ENCODE data around the gene PPP2R5A. TPM values are rescaled to one million over a fixed set of nuclear protein-coding genes. Genes with fewer than 3 reads are reported as not detected.
"Not testable (repeated sequence)": the region's sequence is repeated elsewhere in the genome, so short reads cannot be mapped to it uniquely, and the experiment has no call there.

The PPP2R5A gene
- total RNA-seq, 1 donor, result 56.6 TPM

- peaks cover 43% of the 10 kb centered on the region for H3K4me1 ChIP-seq (ENCODE audit: insufficient read depth, low read length)
- no peaks in the 10 kb centered on the region for H3K9me3 ChIP-seq (ENCODE audit: low read depth, low read length)
- peak overlapping the region; percentile 66 for H3K4me3 ChIP-seq (ENCODE audit: low read length)
- H3K27me3 ChIP-seq (ENCODE audit: insufficient read depth, low read length), result no peaks in the 10 kb centered on the region
Measured at GRCh38 chr1:212285685-212286555, 710 bp downstream of the PPP2R5A start.

- Histone ChIP-seq H3K9me3 (ENCODE audit: low read depth, low read length) (no peaks in the 10 kb centered on the region), H3K4me3 (ENCODE audit: low read length) (peak overlapping the region; percentile 66), H3K4me1 (ENCODE audit: insufficient read depth, low read length) (peaks cover 50% of the 10 kb centered on the region), H3K27me3 (ENCODE audit: insufficient read depth, low read length) (no peaks in the 10 kb centered on the region)
Measured at GRCh38 chr1:212286556-212287131, 1.4 kb downstream of the PPP2R5A start.

- H3K4me1 ChIP-seq (ENCODE audit: insufficient read depth, low read length), result peaks cover 54% of the 10 kb centered on the region
- peak overlapping the region; percentile 66 for H3K4me3 ChIP-seq (ENCODE audit: low read length)
- no peaks in the 10 kb centered on the region for H3K27me3 ChIP-seq (ENCODE audit: insufficient read depth, low read length)
- H3K9me3 ChIP-seq (ENCODE audit: low read depth, low read length), result no peaks in the 10 kb centered on the region
Measured at GRCh38 chr1:212287261-212287895, 2.2 kb downstream of the PPP2R5A start.

GRCh38 chr1:212287995-212288394, 2.8 kb downstream of the PPP2R5A start:
- not testable (repeated sequence) for H3K9me3 ChIP-seq (ENCODE audit: low read depth, low read length); H3K27me3 ChIP-seq (ENCODE audit: insufficient read depth, low read length)
- Histone ChIP-seq H3K4me3 (ENCODE audit: low read length) (peak overlapping the region; percentile 18), H3K4me1 (ENCODE audit: insufficient read depth, low read length) (peaks cover 60% of the 10 kb centered on the region)

- H3K27me3 ChIP-seq (ENCODE audit: insufficient read depth, low read length), result no peaks in the 10 kb centered on the region
- peaks cover 58% of the 10 kb centered on the region for H3K4me1 ChIP-seq (ENCODE audit: insufficient read depth, low read length)
- H3K9me3 ChIP-seq (ENCODE audit: low read depth, low read length), result no peaks in the 10 kb centered on the region
- H3K4me3 ChIP-seq (ENCODE audit: low read length), result no peak overlapping the region
Measured at GRCh38 chr1:212288615-212289014, 3.4 kb downstream of the PPP2R5A start.

GRCh38 chr1:212289262-212290077, 4.3 kb downstream of the PPP2R5A start:
- no peak overlapping the region for H3K4me3 ChIP-seq (ENCODE audit: low read length)
- no peaks in the 10 kb centered on the region for H3K27me3 ChIP-seq (ENCODE audit: insufficient read depth, low read length)
- H3K4me1 ChIP-seq (ENCODE audit: insufficient read depth, low read length), result peaks cover 49% of the 10 kb centered on the region
- no peaks in the 10 kb centered on the region for H3K9me3 ChIP-seq (ENCODE audit: low read depth, low read length)

- Histone ChIP-seq H3K9me3 (ENCODE audit: low read depth, low read length) (no peaks in the 10 kb centered on the region), H3K27me3 (ENCODE audit: insufficient read depth, low read length) (no peaks in the 10 kb centered on the region), H3K4me3 (ENCODE audit: low read length) (no peak overlapping the region), H3K4me1 (ENCODE audit: insufficient read depth, low read length) (peaks cover 57% of the 10 kb centered on the region)
Measured at GRCh38 chr1:212290608-212291007, 5.4 kb downstream of the PPP2R5A start.

GRCh38 chr1:212291505-212292134, 6.4 kb downstream of the PPP2R5A start:
- peaks cover 58% of the 10 kb centered on the region for H3K4me1 ChIP-seq (ENCODE audit: insufficient read depth, low read length)
- H3K4me3 ChIP-seq (ENCODE audit: low read length), result no peak overlapping the region
- H3K9me3 ChIP-seq (ENCODE audit: low read depth, low read length), result no peaks in the 10 kb centered on the region
- H3K27me3 ChIP-seq (ENCODE audit: insufficient read depth, low read length), result no peaks in the 10 kb centered on the region

GRCh38 chr1:212292250-212293105, 7.3 kb downstream of the PPP2R5A start:
- no peaks in the 10 kb centered on the region for H3K27me3 ChIP-seq (ENCODE audit: insufficient read depth, low read length)
- H3K9me3 ChIP-seq (ENCODE audit: low read depth, low read length), result no peaks in the 10 kb centered on the region
- H3K4me3 ChIP-seq (ENCODE audit: low read length), result no peak overlapping the region
- H3K4me1 ChIP-seq (ENCODE audit: insufficient read depth, low read length), result peaks cover 54% of the 10 kb centered on the region

GRCh38 chr1:212293579-212293978, 8.4 kb downstream of the PPP2R5A start:
- no peak overlapping the region for H3K4me3 ChIP-seq (ENCODE audit: low read length)
- no peaks in the 10 kb centered on the region for H3K9me3 ChIP-seq (ENCODE audit: low read depth, low read length)
- peaks cover 46% of the 10 kb centered on the region for H3K4me1 ChIP-seq (ENCODE audit: insufficient read depth, low read length)
- H3K27me3 ChIP-seq (ENCODE audit: insufficient read depth, low read length), result no peaks in the 10 kb centered on the region

- Histone ChIP-seq H3K4me3 (ENCODE audit: low read length) (no peak overlapping the region), H3K27me3 (ENCODE audit: insufficient read depth, low read length) (no peaks in the 10 kb centered on the region), H3K4me1 (ENCODE audit: insufficient read depth, low read length) (peaks cover 42% of the 10 kb centered on the region), H3K9me3 (ENCODE audit: low read depth, low read length) (no peaks in the 10 kb centered on the region)
Measured at GRCh38 chr1:212294983-212295382, 9.8 kb downstream of the PPP2R5A start.

- Histone ChIP-seq H3K9me3 (ENCODE audit: low read depth, low read length) (no peaks in the 10 kb centered on the region), H3K4me1 (ENCODE audit: insufficient read depth, low read length) (peaks cover 41% of the 10 kb centered on the region), H3K4me3 (ENCODE audit: low read length) (no peak overlapping the region), H3K27me3 (ENCODE audit: insufficient read depth, low read length) (no peaks in the 10 kb centered on the region)
Measured at GRCh38 chr1:212295579-212295978, 10.4 kb downstream of the PPP2R5A start.

- no peaks in the 10 kb centered on the region for H3K27me3 ChIP-seq (ENCODE audit: insufficient read depth, low read length)
- H3K4me1 ChIP-seq (ENCODE audit: insufficient read depth, low read length), result peaks cover 31% of the 10 kb centered on the region
- no peaks in the 10 kb centered on the region for H3K9me3 ChIP-seq (ENCODE audit: low read depth, low read length)
- H3K4me3 ChIP-seq (ENCODE audit: low read length), result no peak overlapping the region
Measured at GRCh38 chr1:212297338-212297737, 12.1 kb downstream of the PPP2R5A start.

- no peak overlapping the region for H3K4me3 ChIP-seq (ENCODE audit: low read length)
- peaks cover 15% of the 10 kb centered on the region for H3K4me1 ChIP-seq (ENCODE audit: insufficient read depth, low read length)
- no peaks in the 10 kb centered on the region for H3K9me3 ChIP-seq (ENCODE audit: low read depth, low read length)
- H3K27me3 ChIP-seq (ENCODE audit: insufficient read depth, low read length), result no peaks in the 10 kb centered on the region
Measured at GRCh38 chr1:212301580-212301979, 16.4 kb downstream of the PPP2R5A start.
